Measurements from ENCODE around the gene CRYGS. TPM values are rescaled to one million over a fixed set of nuclear protein-coding genes. Genes with fewer than 3 reads are reported as not detected.
A peak's percentile ranks its signal among the peaks of the same experiment; 100 is the strongest.

The CRYGS gene
- total and polyA plus RNA-seq, 9 of the 15 experiments (the other 6 are each of a cell fraction or from before 2014, with no cell fraction given) = 1.5 to 3.8 (median 2.0) TPM

- TF ChIP-seq TFAP4 (CRISPR knock-in tag; IDR thresholded peaks at IDR 0.05; ENCODE audit: borderline replicate concordance) (peak; percentile 75; the same call in 1 of the 2 replicates), U2AF1 (optimal IDR thresholded peaks at IDR 0.05; ENCODE audit: low read depth, low read length) (no peak), USF1 (CRISPR knock-in tag; IDR thresholded peaks at IDR 0.05) (no peak; the same call in none of the 2 replicates), E2F8 (IDR thresholded peaks at IDR 0.05; ENCODE audit: low read depth, partially characterized antibody) (peak; percentile 86), ZNF318 (IDR thresholded peaks at IDR 0.05; ENCODE audit: borderline replicate concordance in 1 of 2, low read depth in 1 of 2) (no peak), RAD51 (IDR thresholded peaks at IDR 0.05; ENCODE audit: borderline replicate concordance, low read depth) (no peak), TRIM24 (IDR thresholded peaks at IDR 0.05) (no peak), IRF1 (CRISPR knock-in tag; IDR thresholded peaks at IDR 0.05; ENCODE audit: borderline replicate concordance) (no peak), FOXO4 (CRISPR knock-in tag; IDR thresholded peaks at IDR 0.05) (no peak), MCM2 (IDR thresholded peaks at IDR 0.05; ENCODE audit: low read depth) (no peak)
Observed at GRCh38 chr3:186570096-186570940, 26.1 kb upstream of the CRYGS start, which contains the start of gene DNAJB11 (continued).
